LoVo (cell line): ENCODE measurements around the gene ADAMTS20.
"Not testable (repeated sequence)": the region's sequence is repeated elsewhere in the genome, so short reads cannot be mapped to it uniquely, and the experiment has no call there.

Experiments
- DNase-seq: peaks from one replicate; pipeline ENCODE4 v3.0.0-alpha.2; 2016; ENCODE audit warnings: low spot score

Gene ADAMTS20

GRCh38 chr12:43360001-43360400 lies 192.0 kb downstream of the ADAMTS20 start:
- not testable (repeated sequence) for DNase-seq

GRCh38 chr12:43357141-43357540 lies 194.9 kb downstream of the ADAMTS20 start:
- no peak for DNase-seq

GRCh38 chr12:43352001-43352400 lies 200.0 kb downstream of the ADAMTS20 start:
- DNase-seq, result no peak

GRCh38 chr12:43349863-43350262 lies 202.1 kb downstream of the ADAMTS20 start:
- DNase-seq, result no peak

DNA sequence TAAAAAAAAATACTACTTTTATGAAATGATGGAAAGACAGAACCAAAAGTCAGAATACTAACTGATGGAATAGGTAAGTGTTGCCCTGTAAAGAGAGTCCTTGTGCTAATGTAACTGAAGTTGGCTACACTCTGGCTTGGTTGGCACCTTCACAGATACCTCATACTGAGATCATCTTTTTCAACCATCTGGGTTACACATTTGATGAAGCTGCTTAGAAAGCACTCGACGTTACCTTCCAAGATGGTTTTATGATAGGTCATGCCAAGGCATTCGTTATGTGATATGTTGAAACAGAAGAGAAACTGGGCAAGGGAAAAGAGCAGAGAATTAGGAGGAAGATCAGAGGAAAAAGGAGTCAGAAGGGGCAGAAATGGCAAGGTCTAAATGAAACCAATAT lies 203.8 kb downstream of the ADAMTS20 start:
- DNase-seq, result no peak

DNA sequence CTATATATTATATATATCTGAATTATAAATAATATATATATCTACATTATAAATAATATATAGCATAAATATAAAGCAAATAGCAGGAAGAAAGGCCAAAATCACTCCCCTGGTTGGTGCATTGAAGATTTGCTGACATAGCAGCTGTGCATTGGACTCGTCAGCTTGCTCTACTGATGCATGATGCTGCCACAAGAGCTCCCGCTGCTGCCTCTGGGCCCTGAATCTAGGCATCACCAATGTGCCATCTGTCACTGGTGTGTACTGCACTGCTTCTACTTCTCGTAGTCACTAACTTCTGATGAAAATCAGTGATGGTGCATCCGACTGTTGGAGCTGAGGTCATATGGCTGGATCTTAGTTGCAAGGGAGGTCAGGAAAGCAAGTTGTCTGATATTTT lies 205.0 kb downstream of the ADAMTS20 start:
- DNase-seq, result no peak

GRCh38 chr12:43345023-43345422 lies 207.0 kb downstream of the ADAMTS20 start:
- DNase-seq, result no peak

DNA sequence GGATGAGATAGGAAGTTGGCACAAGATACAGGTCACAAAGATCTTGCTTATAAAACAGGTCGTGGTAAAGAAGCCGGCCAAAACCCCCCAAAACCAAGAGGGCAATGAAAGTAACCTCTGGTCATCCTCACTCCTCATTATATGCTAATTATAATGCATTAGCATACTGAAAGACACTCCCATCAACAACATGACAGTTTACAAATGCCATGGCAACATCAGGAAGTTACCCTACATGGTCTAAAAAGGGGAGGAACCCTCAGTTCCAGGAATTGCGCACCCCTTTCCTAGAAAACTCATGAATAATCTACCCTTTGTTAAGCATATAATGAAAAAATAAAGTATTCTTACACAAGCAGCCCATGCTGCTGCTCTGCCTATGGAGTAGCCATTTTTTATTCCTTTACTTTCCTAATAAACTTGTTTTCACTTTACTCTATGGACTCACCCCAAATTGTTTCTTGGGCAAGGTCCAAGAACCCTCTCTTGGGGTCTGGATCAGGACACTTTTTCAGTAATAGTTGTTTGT lies 210.2 kb downstream of the ADAMTS20 start:
- not testable (repeated sequence) for DNase-seq

- peak; percentile 54 for DNase-seq
These were observed 213.0 kb downstream of the ADAMTS20 start for GRCh38 chr12:43338848-43339526.

DNA sequence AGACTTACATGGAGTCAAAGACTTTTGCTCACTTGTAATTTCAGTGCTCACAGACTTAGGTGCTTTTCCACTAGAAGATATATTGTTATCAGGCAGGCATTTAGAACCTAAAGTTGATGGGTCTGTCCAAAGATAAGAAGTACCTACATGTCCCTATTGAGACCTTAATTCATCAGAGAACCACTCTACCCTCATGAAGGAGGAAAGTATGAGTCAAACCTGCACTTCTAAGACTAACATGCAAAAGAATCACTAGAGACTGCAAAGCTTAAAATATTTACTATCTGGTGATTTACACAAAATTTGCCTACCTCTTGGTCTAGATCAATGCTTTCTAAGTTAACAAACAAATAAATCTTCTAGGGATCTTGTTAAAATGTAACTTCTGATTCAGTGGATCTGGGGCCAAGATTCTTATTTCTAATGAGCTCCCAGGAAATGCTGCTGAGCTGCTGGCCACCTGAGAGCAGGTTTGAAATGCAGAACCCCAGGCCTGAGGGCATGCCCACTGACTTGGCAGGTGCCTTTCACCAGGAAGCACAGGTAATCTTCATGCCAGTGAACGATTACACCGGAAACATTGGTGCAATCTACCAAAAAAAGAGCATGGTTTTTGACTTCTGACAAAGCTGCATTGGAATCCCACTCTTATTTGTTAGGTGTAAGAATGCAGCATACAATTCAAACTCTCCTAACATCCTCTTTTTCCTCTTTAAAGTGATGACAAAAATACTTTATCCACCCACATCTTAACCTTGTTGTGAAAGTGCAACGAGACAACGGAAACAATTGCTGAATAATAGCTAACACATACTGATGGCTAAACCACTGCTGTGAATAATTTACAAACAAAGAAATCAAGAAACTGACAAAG lies 214.2 kb downstream of the ADAMTS20 start:
- DNase-seq, result no peak

- peak; percentile 30 for DNase-seq
These were observed 214.9 kb downstream of the ADAMTS20 start for GRCh38 chr12:43336962-43337555.

GRCh38 chr12:43333644-43334043 lies 218.4 kb downstream of the ADAMTS20 start:
- no peak for DNase-seq

GRCh38 chr12:43332977-43333640 lies 218.9 kb downstream of the ADAMTS20 start:
- DNase-seq, result peak; percentile 24

DNA sequence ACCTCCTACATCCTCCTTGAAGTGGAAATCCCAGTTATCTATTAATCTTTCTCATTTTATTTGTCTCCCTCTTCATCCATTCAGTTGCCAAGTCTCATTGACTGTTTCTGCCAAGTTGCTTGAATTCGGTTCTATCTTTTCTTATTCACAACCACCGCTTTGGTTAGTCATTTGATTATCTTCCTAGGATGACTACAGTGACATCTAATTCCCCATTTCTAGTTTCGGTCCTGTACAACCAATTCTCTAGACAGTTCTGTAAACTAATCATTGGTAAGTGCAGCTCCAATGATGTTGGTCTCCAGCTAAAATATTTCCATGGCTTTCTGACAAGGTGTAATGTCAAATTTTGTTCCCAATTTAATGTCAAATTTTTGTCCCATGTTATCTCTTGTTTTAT lies 220.1 kb downstream of the ADAMTS20 start:
- DNase-seq, result no peak

DNA sequence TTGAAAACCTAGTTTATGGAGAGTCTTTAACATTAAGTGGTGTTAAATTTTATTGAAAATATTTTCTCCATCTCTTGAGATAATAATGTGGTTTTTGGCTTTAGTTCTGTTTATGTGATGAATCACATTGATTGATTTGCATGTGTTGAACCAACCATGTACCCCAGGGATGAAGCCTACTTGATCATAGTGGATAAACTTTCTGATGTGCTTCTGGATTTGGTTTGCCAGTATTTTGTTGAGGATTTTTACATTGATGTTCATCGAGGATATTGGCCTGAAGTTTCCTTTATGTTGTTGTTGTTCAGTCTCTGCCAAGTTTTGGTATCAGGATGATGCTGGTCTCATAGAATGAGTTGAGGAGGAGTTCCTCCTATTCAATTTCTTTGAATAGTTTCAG lies 222.6 kb downstream of the ADAMTS20 start:
- no peak for DNase-seq

GRCh38 chr12:43325786-43326185 lies 226.2 kb downstream of the ADAMTS20 start:
- DNase-seq, result no peak

DNA sequence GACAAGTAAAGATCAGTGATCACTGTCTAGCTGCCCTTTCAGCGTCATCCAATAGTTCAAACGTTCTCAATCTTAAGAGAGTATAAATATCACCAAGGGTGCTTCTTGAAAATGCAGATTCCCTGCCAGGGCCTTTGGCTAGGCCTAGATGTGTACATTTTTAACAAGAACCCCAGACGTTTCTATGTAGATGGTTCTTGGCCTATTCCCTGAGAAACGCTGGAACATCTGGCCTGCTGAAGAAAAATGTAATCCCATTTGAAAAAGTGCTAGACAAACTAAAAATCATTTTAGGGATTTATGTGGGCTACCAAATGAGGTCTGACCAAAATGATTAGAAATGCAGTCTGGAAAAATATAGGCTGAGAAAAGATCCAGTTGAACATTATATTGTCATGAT lies 231.7 kb downstream of the ADAMTS20 start:
- no peak for DNase-seq

GRCh38 chr12:43318021-43318420 lies 234.0 kb downstream of the ADAMTS20 start:
- DNase-seq, result no peak

GRCh38 chr12:43317156-43317555 lies 234.8 kb downstream of the ADAMTS20 start:
- no peak for DNase-seq

DNA sequence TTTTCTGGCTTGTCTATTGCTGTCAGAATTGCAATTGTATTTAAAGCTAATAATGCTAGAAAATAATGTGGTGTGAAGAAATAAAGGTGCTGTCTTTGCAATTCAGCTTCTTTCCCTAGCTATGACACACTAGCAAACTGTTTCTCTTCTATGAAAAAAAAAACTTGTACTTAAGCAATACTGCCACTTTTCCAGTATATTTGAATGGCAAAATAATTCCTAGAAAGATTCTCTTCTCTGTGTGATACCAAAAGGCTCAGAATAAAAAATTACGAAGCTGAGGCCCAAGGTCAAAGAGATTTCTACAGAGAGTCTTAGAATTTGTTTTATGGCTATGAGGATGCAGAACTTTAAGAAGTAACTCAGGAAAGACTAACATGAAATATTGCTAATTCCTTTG lies 235.5 kb downstream of the ADAMTS20 start:
- DNase-seq, result no peak

DNA sequence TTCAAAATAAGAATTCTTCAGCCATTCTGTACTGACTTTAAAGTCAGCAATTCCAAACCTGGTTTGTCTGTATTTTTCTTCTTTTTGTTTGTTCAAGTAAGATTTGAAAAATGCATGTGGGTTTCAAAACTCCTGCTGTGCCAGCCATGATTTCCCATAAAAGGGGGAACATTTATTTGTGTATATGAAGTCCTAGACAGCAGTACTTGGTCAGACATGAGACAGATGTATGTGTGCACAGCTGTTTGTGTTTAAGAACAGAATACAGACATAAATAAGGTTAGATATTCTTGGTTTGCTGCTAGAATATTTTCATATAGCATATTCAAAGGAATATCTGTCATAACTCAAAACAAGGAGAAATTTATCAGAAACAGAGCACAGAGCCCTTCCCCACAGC lies 236.0 kb downstream of the ADAMTS20 start:
- DNase-seq, result no peak

- DNase-seq, result no peak
These were observed 239.0 kb downstream of the ADAMTS20 start for GRCh38 chr12:43312991-43313505.
